ENCODE results near the gene CGN. TPM values are rescaled to one million over a fixed set of nuclear protein-coding genes. Genes with fewer than 3 reads are reported as not detected.

Gene CGN
- total and polyA plus RNA-seq, 2 experiments from 2014 or later: 11.8 to 37.0 TPM

GRCh38 chr1:151584780-151585179 lies 73.6 kb downstream of the CGN start (continued):
- TF ChIP-seq ZNF462 (CRISPR knock-in tag; IDR thresholded peaks at IDR 0.05) (no peak), CTCF (conservative IDR thresholded peaks at IDR 0.05; ENCODE audit: low read depth in 2 of 2) (no peak)

GRCh38 chr1:151585622-151586021 lies 74.4 kb downstream of the CGN start:
- H3K27ac ChIP-seq (ENCODE audit: low read depth): no peak overlapping the region
- no peak for TF ChIP-seq EZH2 (IDR thresholded peaks at IDR 0.05; ENCODE audit: low read depth, unreplicated experiment)
- TF ChIP-seq JUNB (IDR thresholded peaks at IDR 0.05; ENCODE audit: unreplicated experiment): no peak
- no peak for TF ChIP-seq STAT1 (IDR thresholded peaks at IDR 0.05; ENCODE audit: unreplicated experiment)
- no peak for TF ChIP-seq ZNF331 (CRISPR knock-in tag; IDR thresholded peaks at IDR 0.05; ENCODE audit: low read depth)
- no peak for TF ChIP-seq ZNF462 (CRISPR knock-in tag; IDR thresholded peaks at IDR 0.05)

More at GRCh38 chr1:151585622-151586021, 74.4 kb downstream of the CGN start:
- Histone ChIP-seq H3K9me2 (ENCODE audit: insufficient read depth) (no peaks in the 10 kb centered on the region), H4K20me1 (replicated peaks; ENCODE audit: insufficient read depth) (no peaks in the 10 kb centered on the region), H3K4me3 (no peak overlapping the region), H3K4me1 (ENCODE audit: insufficient read depth) (0 out of 2 replicates have a peak, but pooled peaks cover 5% of the 10 kb centered on the region), H3F3A (replicated peaks; ENCODE audit: low read depth) (no peaks in the 10 kb centered on the region), H2AFZ (no peak overlapping the region), H3K4me2 (no peak overlapping the region), H3K36me3 (ENCODE audit: insufficient read depth) (no peaks in the 10 kb centered on the region), H3K27me3 (ENCODE audit: insufficient read depth) (no peaks in the 10 kb centered on the region), H3K79me2 (replicated peaks; ENCODE audit: insufficient read depth) (no peaks in the 10 kb centered on the region)
- ATAC-seq (no peak), DNase-seq (ENCODE audit: low spot score) (no peak)
- peak overlapping the region; percentile 38; the same call in 1 of the 2 replicates for H3K27ac Mint-ChIP-seq
- H3K4me1 Mint-ChIP-seq: peaks cover 6% of the 10 kb centered on the region
- H3K27me3 Mint-ChIP-seq (ENCODE audit: insufficient read depth, low read depth, poor library complexity): peaks cover 2% of the 10 kb centered on the region
- H3K36me3 Mint-ChIP-seq (ENCODE audit: low read depth): no peaks in the 10 kb centered on the region
- H3K9me3 Mint-ChIP-seq: peaks cover 3% of the 10 kb centered on the region; the same call in 2 of the 3 replicates
- H3K4me3 Mint-ChIP-seq: no peak overlapping the region

Measured in GM23338 (cell line).